Measurements from ENCODE around the gene NOL12.
"Not testable (repeated sequence)": the region's sequence is repeated elsewhere in the genome, so short reads cannot be mapped to it uniquely, and the experiment has no call there.

NOL12 gene

DNA sequence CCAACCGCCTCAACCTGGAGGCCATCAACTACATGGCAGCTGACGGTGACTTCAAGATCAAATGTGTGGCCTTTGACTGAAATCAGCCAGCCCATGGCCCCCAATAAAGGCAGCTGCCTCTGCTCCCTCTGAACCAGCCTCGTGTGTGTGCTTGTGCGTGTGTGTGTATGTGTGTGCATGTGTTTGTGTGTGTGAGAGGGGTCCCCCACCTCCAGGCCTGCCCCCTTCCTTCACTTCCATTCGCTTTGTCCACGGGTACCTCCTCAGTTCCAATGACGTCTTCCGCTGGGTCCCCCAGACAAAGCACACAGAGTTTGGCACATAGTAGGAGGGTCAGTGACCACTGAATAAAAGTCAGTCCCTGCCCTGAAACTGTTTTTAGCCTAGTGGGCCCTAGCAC, 6.5 kb upstream of the NOL12 start:
- DNase-seq (ENCODE audit: low read depth) = no peak

DNA sequence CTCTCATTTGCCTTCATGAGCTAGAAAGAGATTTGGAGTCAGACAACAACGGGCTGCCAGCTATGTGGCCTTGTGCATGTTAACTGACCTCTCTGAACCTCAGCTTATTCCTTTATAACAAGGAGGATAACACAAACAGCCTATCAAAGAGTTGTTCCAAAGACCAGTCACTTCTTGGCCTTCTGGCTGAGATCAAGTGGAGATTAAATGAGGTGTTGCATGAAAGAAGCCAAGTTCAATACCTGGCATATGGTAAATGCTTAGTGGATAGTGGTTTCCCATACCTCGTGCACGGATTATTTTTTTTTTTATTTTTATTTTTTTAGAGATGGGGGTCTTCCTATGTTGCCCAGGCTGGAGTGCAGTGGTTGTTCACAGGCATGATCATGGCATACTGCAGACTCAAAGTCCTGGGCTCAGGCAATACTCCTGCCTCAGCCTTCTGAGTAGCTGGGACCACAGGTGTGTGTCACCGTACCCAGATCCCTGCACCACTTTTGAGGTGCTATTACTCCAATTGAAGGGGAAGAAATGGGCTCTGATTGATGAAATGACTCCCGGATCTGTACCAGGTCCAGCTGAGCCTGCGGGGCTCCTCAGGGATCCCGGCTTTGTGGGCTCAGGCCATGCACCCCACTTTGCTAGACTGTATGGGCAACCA, 5.8 kb upstream of the NOL12 start:
- no peak for DNase-seq (ENCODE audit: low read depth)

DNA sequence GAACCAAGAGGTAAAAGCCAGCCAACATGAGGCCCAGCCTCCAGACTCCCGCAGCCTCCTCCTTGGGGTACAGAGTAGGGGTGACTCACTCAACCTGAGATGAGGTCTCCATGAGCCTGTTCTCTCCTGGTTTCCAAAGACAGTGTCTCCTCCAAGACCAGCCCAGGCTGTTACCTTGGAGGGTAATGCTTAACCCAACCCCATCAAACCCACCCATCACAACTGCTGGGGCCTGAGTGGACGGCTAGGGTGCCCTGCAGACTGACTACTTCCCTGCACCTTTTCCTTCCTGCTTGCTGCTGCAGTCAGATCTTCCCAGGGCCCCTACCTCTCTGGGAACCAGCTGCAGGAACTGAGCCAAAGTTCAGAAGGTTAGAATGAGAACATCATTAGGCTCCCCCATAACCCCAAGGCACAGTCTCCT, 5.1 kb upstream of the NOL12 start:
- DNase-seq (ENCODE audit: low read depth) = no peak

DNA sequence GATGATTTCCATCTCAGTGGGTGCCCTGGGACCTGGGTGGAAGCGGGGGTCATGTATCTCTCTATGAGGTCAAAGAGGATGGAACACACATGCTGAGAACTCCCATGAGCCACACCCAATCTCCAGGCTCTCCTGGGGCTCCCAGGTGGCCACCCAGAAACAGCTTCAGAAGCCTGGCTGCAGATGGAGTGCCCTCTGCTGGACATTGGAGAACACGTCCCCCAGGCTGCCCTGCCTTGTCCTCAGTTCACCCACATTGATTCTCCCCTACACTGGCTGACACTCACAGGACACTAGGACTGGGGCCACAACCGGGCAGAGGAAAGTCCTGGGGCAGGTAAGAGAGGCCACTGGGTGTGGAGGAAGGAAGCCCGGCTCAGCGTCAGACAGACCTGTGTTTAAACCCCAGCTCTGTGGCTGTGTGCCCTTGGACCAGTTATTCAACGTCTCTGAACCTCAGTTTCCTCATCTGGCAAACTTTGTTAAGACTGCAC, 4.5 kb upstream of the NOL12 start:
- DNase-seq (ENCODE audit: low read depth) = peak; percentile 65

DNA sequence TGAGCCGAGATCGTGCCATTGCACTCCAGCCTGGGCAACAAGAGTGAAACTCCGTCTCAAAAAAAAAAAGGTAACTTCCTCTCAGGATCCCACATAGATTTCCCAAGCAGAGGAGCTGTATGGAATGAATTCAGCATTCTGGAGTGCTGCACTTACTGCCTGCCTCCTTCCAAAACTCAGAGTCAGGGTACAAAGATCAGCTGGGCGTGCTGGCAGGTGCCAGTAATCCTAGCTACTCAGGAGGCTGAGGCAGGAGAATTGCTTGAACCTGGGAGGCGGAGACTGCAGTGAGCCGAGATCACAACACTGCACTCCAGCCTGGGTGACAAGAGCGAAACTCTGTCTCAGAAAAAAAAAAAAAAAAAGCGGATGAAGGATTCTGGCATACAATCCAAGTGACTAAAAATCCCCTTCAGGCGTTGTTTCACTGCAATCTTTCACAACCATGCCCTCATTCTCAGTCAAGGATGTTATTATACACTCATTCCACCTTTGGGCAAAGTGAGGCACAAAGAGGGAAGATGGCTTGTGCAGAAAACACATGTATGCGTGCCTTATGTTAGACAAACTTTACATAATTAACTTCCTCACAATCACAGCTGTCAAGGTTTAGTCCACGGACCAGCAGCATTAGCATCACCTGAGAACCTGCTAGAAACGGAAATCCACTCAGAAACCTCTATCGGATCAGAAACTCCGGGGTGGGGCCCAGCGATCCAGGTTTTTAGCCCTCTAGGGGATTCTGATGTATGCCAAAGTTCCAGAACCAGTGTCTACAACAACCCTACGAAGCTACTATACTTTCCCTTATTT, 1.1 kb upstream of the NOL12 start:
- DNase-seq (ENCODE audit: low read depth) = no peak

DNA sequence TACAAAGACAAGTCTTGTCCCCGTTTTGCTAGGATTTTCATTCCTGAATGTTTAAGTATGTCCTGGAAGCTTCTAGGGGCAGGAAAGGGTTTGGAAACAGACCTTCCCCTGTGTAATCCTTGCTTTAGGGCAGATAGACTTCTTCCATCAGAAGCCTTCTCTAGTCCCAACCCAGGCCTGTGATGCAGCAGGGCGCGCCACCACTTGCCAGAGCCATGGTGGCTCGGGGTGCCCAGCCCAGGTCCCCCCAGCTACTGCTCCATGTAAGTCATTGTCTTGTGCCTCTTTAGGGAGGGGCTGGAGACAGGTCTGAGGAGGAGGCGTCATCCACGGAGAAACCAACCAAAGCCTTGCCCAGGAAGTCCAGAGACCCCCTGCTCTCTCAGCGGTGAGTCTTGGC, 4.3 kb downstream of the NOL12 start:
- DNase-seq (ENCODE audit: low read depth) = no peak

DNA sequence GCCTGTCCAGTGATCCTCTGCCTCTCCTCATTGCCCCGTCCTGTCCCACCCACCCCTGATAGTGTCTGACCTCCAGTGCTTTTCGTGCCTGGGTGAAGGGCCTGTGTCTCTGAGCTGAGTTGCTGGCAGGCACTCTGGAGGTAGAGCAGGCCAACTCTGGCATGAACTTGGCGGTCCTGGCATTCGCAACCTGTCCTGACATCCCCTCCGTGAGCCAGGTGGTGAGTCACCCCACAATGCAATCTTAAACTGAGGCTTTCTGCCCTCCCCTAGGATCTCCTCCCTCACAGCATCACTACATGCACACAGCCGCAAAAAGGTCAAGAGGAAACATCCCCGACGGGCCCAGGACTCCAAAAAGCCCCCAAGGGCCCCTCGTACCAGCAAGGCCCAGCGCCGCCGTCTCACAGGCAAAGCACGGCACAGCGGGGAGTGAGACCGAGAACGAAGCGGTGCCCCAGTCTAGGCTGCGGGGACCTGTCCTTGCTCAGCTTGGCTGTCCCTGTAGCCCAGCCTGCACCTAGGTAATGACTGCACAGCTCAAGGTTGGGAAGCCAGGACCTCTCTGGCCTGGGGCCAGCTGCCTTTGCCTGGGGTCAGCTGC, 4.9 kb downstream of the NOL12 start:
- DNase-seq (ENCODE audit: low read depth) = no peak

DNA sequence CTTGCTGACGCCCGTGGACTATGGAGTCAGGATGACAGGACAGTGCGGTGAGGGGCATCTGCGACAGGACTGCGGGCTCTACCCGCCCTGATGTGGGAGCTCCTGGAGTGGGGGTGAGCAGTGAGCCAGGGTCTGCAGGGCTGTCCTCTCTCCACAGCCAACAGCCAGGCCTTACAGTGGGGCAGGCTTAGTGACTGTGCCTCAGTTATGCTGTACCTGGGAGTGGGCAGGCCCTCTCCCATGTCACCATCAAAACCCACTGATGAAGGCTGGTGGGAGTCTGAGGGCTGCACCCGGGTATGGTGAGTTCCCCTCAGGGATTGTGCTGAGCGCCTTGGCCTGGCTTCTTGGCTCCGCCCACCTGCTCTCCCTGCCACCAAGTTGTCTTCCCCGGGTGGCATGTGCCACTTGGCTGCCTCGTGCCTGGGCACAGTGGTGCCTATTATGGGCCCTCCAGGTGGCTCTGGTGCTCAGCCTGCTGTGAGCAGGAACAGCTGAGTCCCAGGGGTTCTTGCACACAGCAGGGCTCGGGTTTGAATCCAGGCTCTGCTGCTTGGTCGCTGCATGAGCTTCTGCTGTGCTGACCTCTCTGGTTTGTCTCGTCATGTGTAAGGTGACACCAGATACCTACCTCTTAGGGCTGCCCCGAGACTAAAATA, 6.6 kb downstream of the NOL12 start:
- DNase-seq (ENCODE audit: low read depth) = no peak

DNA sequence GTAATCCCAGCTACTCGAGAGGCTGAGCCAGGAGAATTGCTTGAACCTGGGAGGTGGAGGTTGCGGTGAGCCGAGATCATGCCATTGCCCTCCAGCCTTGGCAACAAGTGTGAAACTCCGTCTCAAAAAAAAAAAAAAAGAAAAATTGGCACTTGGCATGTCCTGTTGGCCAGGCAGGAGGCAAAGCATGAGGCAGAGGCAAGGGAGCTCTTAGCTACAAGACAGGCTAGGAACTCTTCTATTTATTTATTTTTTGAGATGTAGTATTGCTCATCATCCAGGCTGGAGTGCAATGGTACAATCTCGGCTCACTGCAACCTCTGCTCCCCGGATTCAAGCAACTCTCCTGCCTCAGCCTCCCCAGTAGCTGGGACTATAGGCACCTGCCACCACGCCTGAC, 8.0 kb downstream of the NOL12 start:
- not testable (repeated sequence) for DNase-seq (ENCODE audit: low read depth)

DNA sequence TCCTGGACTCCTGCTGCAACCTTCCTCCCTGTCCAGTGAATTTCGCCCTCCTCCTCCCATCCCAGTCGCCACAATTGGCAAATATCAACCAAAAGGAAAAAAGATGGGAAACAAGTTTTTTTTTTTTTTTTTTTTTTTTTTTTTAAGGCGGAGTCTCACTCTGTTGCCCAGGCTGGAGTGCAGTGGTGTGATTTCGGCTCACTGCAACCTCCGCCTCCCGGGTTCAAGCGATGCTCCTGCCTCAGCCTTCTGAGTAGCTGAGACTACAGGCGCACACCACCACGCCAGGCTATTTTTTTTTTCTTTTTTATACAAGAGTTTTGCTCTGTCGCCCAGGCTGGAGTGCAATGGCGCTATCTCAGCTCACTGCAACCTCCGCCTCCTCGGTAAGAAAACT, 10.1 kb downstream of the NOL12 start:
- not testable (repeated sequence) for DNase-seq (ENCODE audit: low read depth)

DNA sequence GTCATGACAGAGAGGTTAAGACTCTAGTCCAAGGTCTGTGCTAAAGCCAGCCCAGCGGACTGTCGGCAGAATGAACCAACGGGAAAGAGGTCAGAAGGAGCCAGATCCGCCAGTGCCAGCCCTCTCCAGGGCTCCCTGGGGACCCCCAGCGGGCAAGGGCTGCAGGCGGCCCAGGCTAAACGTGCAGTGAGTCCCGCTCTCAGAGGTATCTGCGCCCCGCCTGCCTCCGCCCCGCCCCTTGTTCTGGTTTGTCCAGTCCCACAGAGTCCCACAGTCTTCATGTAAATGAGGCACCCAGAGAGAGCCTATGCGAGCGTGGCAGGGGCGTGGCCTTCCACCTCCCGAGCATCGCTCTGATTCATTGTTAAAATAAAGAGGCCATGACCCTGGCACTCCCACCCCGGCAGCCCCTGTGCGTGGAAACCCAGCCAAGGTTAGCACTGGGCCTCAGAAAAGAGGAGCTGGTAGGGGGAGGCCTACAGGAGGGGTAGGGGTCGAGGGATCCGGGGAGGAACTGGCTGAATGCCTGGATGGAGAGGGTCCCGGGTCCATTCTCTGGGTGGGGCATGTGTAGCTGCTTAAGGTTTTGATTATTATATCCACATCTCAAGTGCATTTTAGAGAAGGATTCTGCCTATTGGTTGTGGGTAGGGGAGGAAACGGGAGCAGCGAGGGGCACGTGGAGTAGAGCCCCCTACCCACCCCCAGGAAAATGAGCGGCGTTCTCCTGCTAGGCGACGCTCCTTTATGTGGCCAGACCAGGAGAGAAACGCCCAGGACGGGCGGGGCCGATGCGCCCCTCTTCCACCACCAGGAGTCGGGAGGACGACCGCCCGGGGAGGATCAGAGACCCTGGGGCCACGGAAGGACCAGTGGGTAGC, 10.8 kb downstream of the NOL12 start, which contains the start of gene TRIOBP:
TRIOBP (plus strand) TSS at position 392 of the 881 bp plus-strand sequence. CDS start 4,318 bp downstream, outside the sequence.
- DNase-seq (ENCODE audit: low read depth) = peak; percentile 72

DNA sequence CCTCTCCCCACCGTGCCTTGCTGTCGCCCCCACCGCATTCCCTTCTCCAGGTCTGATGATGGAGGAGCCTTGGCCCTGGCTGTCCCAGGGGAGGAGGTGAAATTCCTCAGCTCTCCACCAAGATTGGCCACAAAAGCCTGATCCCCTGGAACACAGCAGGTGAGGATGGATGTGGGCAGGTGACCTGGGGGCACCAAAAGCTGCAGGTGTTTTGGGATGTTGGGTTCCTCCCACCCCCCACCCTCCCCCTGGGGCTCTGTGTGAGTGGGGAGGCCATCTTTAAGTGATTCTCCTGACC, 11.3 kb downstream of the NOL12 start:
- DNase-seq (ENCODE audit: low read depth) = no peak

DNA sequence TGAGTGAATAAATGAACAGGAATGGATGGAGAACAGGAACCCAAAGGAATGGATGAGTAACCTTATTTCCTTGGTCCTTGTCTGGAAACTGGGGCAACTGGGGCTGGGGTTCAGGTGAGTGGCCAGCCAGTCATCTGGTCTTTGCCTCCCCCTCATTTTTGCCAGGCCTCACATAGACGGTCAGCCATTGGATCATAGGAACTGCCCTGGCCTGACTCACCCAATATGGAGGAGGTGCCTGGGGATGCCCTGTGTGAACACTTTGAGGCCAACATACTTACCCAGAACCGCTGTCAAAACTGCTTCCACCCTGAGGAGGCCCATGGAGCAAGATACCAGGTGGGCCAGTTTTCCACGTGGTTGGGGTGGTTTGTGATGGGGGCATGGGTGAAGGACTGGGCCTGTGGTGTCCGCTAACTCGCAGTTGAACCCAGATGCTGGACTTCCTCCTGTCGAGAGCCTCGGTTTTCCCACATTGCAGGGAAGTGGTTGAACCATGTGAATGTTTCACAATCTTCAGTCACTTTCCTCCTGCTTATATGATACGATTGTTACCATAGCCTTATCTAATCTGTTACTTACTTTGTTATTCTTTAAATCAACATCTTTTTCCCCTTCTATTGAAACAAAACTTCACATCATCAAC, 15.1 kb downstream of the NOL12 start:
- no peak for DNase-seq (ENCODE audit: low read depth)

DNA sequence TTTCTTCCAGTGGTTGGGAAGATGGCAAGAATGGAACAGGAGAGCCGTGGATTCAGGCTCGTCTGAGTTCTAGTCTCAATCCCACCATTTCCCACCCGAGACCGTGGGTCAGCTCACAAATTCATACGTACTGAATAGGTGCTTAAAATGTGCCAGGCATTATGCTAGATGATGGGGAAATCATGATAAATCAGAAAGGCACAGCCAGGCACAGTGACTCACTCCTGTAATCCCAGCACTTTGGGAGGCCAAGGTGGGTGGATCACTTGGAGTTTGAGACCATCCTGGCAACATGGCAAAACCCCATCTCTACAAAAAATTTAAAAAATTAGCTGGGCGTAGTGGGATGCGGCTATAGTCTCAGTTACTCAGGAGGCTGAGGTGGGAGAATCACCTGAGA, 17.8 kb downstream of the NOL12 start:
- DNase-seq (ENCODE audit: low read depth) = no peak

DNA sequence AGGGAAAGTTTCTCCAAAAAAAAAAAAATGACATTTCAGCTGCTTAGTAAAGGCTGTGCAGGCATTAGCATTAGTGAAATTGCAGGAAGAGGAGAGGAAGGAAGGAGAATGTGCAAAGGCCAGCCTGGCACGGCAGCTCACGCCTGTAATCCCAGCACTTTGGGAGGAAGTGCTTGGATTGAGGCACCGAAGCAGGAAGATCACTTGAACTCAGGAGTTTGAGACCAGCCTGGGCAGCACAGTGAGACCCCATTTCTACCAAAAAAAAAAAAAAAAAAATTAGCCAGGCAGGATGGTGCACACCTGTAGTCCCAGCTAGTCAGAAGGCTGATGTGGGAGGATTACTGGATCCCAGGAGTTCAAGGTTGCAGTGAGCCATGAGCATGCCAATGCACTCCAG, 18.5 kb downstream of the NOL12 start:
- DNase-seq (ENCODE audit: low read depth) = no peak

DNA sequence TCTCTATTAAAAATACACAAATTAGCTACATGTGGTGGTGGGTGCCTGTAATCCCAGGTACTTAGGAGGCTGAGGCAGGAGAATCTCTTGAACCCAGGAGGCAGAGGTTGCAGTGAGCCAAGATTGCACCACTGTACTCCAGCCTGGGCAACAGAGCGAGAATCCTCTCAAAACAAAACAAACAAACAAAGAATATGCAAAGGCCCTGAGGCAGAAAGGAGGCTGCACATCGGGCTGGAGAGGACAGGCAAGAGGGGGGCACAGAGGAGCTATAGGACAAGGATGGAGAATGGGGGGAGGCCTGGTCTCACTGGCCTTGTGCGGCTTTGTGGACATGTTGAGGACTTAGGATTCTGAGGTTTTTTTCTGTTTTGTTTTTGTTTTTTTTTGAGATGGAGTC, 19.1 kb downstream of the NOL12 start:
- DNase-seq (ENCODE audit: low read depth) = no peak

DNA sequence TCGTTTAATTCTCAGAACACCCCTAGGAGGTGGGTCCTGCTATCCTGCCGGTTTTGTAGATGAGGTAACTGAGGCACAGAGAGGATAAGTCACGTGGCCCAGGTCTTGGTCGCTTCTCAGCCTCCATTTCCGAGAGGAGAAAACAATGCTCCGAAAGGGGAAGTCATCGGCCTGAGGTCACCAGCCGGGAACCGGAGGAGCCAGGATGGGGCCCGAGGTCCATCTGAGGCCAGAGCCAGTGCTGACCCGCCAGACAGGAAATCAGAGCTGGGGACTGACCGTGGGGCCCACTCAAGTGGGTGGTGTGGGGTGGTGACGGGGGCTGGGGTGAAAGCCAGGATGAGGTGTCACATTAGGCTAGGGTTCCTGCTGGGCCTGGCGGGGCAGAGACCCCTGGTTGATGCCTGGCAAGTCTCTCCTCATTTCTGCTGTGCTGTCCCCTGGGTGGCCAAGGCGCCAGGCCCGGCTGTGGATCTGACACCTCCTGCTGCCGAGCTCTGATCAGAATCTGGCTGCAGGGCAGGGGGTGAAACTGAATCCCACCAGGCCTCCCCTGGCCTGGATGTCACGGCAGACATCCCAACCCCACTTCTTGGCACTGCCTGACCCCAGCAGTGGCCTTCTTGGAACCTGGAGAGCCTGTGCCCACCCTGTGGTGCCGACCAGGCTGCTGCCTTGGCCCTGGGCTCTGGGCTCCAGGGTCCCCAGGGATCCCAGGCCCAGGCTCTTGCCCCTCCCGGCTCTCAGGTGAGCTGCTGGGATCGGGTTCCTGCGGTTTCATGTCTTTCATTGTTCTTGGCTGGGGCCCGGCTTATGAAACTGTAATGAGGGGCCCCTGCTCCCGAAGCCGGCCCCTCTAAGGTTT, 22.7 kb downstream of the NOL12 start:
- DNase-seq (ENCODE audit: low read depth) = no peak

DNA sequence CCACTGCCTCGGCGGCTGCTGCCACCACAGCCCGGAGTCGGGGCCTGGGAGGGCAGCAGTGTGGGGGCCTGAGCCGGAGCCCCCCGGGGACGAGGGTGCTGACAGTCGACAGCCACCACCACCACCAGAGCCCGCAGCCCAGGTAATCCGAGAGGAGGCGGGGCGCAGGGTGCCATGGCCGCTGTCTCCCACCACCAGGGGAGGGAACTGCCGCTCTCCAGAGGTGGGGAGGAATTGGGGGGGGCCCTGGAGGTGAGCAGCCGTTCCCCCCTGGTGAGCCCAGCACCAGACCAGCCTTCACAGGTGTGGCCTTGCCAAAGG, 23.3 kb downstream of the NOL12 start:
- no peak for DNase-seq (ENCODE audit: low read depth)

DNA sequence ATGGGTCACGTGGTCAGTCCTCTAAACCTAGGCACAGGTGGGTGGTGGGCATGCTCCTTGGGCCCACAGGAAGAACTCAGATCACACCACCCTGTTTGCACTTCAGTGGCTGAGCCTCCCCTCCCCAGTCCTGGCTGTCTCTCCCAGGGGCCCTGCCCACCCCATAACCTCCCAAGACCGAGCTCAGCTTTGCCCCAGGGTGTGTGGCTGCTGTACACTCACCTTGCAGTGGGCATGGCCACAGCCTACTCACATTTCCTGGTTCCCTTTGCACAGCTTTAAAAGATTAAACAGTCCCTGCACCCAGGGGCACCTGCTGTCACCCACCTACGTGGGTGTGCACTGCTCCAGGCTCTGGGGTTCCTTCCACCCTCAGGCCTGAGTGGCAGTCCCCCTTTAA, 24.5 kb downstream of the NOL12 start:
- DNase-seq (ENCODE audit: low read depth) = no peak

DNA sequence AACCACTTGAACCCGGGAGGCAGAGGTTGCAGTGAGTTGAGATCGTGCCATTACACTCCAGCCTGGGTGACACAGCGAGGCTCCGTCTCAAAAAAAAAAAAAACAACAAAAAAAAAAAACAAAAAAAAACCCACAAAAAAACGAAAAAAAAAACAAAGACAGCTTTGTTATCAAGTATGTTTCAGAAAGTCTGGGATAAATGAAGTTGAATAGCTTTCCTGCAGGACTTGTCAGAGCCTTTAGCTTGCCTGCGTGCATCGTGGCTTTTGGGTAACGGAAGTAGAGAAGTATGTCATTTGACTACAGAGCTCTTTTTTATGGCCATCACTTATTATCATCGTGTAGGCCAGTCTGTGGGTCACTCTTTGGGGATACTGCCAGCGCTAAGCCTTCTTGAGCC, 25.3 kb downstream of the NOL12 start:
- no peak for DNase-seq (ENCODE audit: low read depth)

All from activated T-cell treated with anti-CD3 and anti-CD28 coated beads for 1 hour (primary cell).